Small intestine (tissue), 7 donors: ENCODE results near the gene STIMATE. TPM values are rescaled to one million over a fixed set of nuclear protein-coding genes. Genes with fewer than 3 reads are reported as not detected.

ENCODE experiments used
- DNase-seq, 2 donors: peaks; one replicate each; pipeline versions ENCODE4 v3.0.0 to v3.0.0-alpha.2; 2013
- FAIRE-seq: peaks from 2 replicates; lab custom pipeline; 2012; peaks lifted over from hg19 to GRCh38; lab: Jason Lieb, UNC
- H3K27ac ChIP-seq, 3 donors: one replicate each; pipeline ENCODE4 v1.5.1; 2013; ENCODE audit warnings: low read length in 2 of 3, mild to moderate bottlenecking in 2 of 3, control low read depth in 1 of 3, inconsistent platforms in 1 of 3, low read depth in 1 of 3, moderate library complexity in 1 of 3
- H3K27me3 ChIP-seq, 3 donors: one replicate each; pipeline ENCODE4 v1.6.1; 2013; ENCODE audit warnings: low read length in 3 of 3, inconsistent platforms in 1 of 3; ENCODE audit not compliant: control insufficient read depth in 3 of 3, insufficient read depth in 3 of 3
- H3K36me3 ChIP-seq, 3 donors: one replicate each; pipeline ENCODE4 v1.6.1; 2013; ENCODE audit warnings: low read length in 3 of 3, inconsistent platforms in 1 of 3, low read depth in 1 of 3, mild to moderate bottlenecking in 1 of 3, moderate library complexity in 1 of 3; ENCODE audit not compliant: control insufficient read depth in 3 of 3, insufficient read depth in 2 of 3
- H3K4me1 ChIP-seq, 3 donors: one replicate each; pipeline ENCODE4 v1.6.1; 2013; ENCODE audit warnings: low read length in 2 of 3, inconsistent platforms in 1 of 3, low read depth in 1 of 3, mild to moderate bottlenecking in 1 of 3, moderate library complexity in 1 of 3; ENCODE audit not compliant: control insufficient read depth in 3 of 3, insufficient read depth in 2 of 3
- H3K4me3 ChIP-seq, 3 donors: one replicate each; pipeline ENCODE4 v1.5.1; 2013; ENCODE audit warnings: low read length in 3 of 3, control low read depth in 1 of 3, inconsistent platforms in 1 of 3, low read depth in 1 of 3, mild to moderate bottlenecking in 1 of 3, moderate library complexity in 1 of 3
- H3K9me3 ChIP-seq, 2 donors: one replicate each; pipeline ENCODE4 v1.6.1; 2013; ENCODE audit warnings: low read depth in 1 of 2, low read length in 1 of 2; ENCODE audit not compliant: control insufficient read depth in 2 of 2, insufficient read depth in 1 of 2
- WGBS, 3 donors: extraction: QIAGEN DNeasy Blood & Tissue Kit; methylation state at CpG; one replicate each; pipeline ENCODE4 v1.1.7; 2013; 5-methylcytosine and 5-hydroxymethylcytosine counted together
- polyA plus RNA-seq, 4 donors: library from polyadenylated mRNA; stranded (reverse) in 3 of 4; unstranded in 1 of 4; fragments of 200-250 nt in 3 of 4; fragments of 120-200 nt in 1 of 4; gene quantifications; one replicate each; pipeline versions ENCODE4 v1.2.1 to v1.2.3, GENCODE V29; 2013
- donor health status: healthy with polysubstance abuse.
- donor health status: control.
- donor health status: control.
- donor health status: Bipolar disorder and iron deficiency.
- donor health status: healthy.

The STIMATE gene
- polyA plus RNA-seq, 4 donors = 2.7 to 6.8 (median 4.3) TPM; not detected in 1

- Histone ChIP-seq H3K4me3 (no peak overlapping the region), H3K36me3 (peaks cover 0 to 8% (median 0%) of the 10 kb centered on the region in 3 donors), H3K9me3 (no peaks in the 10 kb centered on the region), H3K4me1 (peaks cover 0 to 21% (median 2%) of the 10 kb centered on the region in 3 donors), H3K27ac (no peak overlapping the region), H3K27me3 (no peaks in the 10 kb centered on the region)
- 58 to 72% (median 59%) methylated on average over 5 of the region's 5 CpGs for WGBS, 3 donors
- FAIRE-seq (no peak), DNase-seq (no peak)
Observed at GRCh38 chr3:52892290-52892624, 5.1 kb downstream of the STIMATE start.

GRCh38 chr3:52891615-52892081 is 5.7 kb downstream of the STIMATE start:
- no peak overlapping the region for H3K27ac ChIP-seq
- FAIRE-seq = no peak
- H3K4me3 ChIP-seq = no peak overlapping the region
- no peaks in the 10 kb centered on the region for H3K27me3 ChIP-seq
- 74 to 88% (median 77%) methylated on average over 2 of the region's 2 CpGs for WGBS, 3 donors
- H3K36me3 ChIP-seq = peaks cover 0 to 8% (median 0%) of the 10 kb centered on the region in 3 donors
- H3K4me1 ChIP-seq = peaks cover 0 to 21% (median 2%) of the 10 kb centered on the region in 3 donors
- H3K9me3 ChIP-seq = no peaks in the 10 kb centered on the region
- DNase-seq = peak in 1 of 2 donors; percentile 48

GRCh38 chr3:52891164-52891563 is 6.2 kb downstream of the STIMATE start:
- H3K36me3 ChIP-seq = peaks cover 0 to 8% (median 0%) of the 10 kb centered on the region in 3 donors
- H3K4me3 ChIP-seq = no peak overlapping the region
- WGBS, 3 donors = 74 to 81% (median 81%) methylated on average over 9 of the region's 9 CpGs
- FAIRE-seq = no peak
- H3K27ac ChIP-seq = no peak overlapping the region
- DNase-seq = no peak
- H3K9me3 ChIP-seq = no peaks in the 10 kb centered on the region
- H3K4me1 ChIP-seq = peaks cover 0 to 21% (median 0%) of the 10 kb centered on the region in 3 donors
- no peaks in the 10 kb centered on the region for H3K27me3 ChIP-seq

GRCh38 chr3:52890735-52891134 is 6.6 kb downstream of the STIMATE start:
- 84 to 90% (median 84%) methylated on average over 5 of the region's 5 CpGs for WGBS, 3 donors
- Histone ChIP-seq H3K4me1 (peaks cover 0 to 21% (median 0%) of the 10 kb centered on the region in 3 donors), H3K27me3 (no peaks in the 10 kb centered on the region), H3K9me3 (no peaks in the 10 kb centered on the region), H3K27ac (no peak overlapping the region), H3K4me3 (no peak overlapping the region), H3K36me3 (peaks cover 0 to 8% (median 0%) of the 10 kb centered on the region in 3 donors)
- DNase-seq = no peak
- no peak for FAIRE-seq

- 93 to 99% (median 95%) methylated on average over 8 of the region's 8 CpGs for WGBS, 3 donors
- H3K4me1 ChIP-seq = peaks cover 0 to 21% (median 0%) of the 10 kb centered on the region in 3 donors
- H3K27ac ChIP-seq = no peak overlapping the region
Observed at GRCh38 chr3:52889901-52890300, 7.4 kb downstream of the STIMATE start.

GRCh38 chr3:52887166-52887565 is 10.2 kb downstream of the STIMATE start:
- no peaks in the 10 kb centered on the region for H3K9me3 ChIP-seq
- H3K4me1 ChIP-seq = peaks cover 0 to 10% (median 0%) of the 10 kb centered on the region in 3 donors
- no peak for DNase-seq
- H3K27ac ChIP-seq = no peak overlapping the region
- WGBS, 3 donors = 93% methylated on average over 4 of the region's 4 CpGs
- H3K4me3 ChIP-seq = no peak overlapping the region
- no peaks in the 10 kb centered on the region for H3K27me3 ChIP-seq
- peaks cover 0 to 6% (median 4%) of the 10 kb centered on the region in 3 donors for H3K36me3 ChIP-seq
- no peak for FAIRE-seq

More at GRCh38 chr3:52889901-52890300, 7.4 kb downstream of the STIMATE start:
- Histone ChIP-seq H3K36me3 (peaks cover 0 to 6% (median 4%) of the 10 kb centered on the region in 3 donors), H3K4me3 (no peak overlapping the region), H3K27me3 (no peaks in the 10 kb centered on the region), H3K9me3 (no peaks in the 10 kb centered on the region)
- DNase-seq (no peak), FAIRE-seq (no peak)

GRCh38 chr3:52886049-52886730 is 11.2 kb downstream of the STIMATE start:
- Histone ChIP-seq H3K9me3 (no peaks in the 10 kb centered on the region), H3K4me1 (peaks cover 0 to under 1% (median 0%) of the 10 kb centered on the region in 3 donors), H3K36me3 (peaks cover 0 to 6% (median 4%) of the 10 kb centered on the region in 3 donors), H3K27me3 (no peaks in the 10 kb centered on the region), H3K4me3 (no peak overlapping the region), H3K27ac (no peak overlapping the region)
- DNase-seq (no peak), FAIRE-seq (no peak)
- 91 to 93% (median 91%) methylated on average over 5 of the region's 5 CpGs for WGBS, 3 donors

GRCh38 chr3:52882377-52882776 is 15.0 kb downstream of the STIMATE start:
- H3K4me1 ChIP-seq = no peaks in the 10 kb centered on the region
- WGBS, 3 donors = 84 to 95% (median 85%) methylated on average over 4 of the region's 4 CpGs
- no peak for FAIRE-seq
- DNase-seq = no peak
- H3K27me3 ChIP-seq = no peaks in the 10 kb centered on the region
- H3K36me3 ChIP-seq = peaks cover 0 to 6% (median 3%) of the 10 kb centered on the region in 3 donors
- no peaks in the 10 kb centered on the region for H3K9me3 ChIP-seq
- H3K4me3 ChIP-seq = no peak overlapping the region
- no peak overlapping the region for H3K27ac ChIP-seq
